Stimulated activated effector memory CD8-positive, alpha-beta T cell treated with anti-CD3 and anti-CD28 coated beads, Interleukin-12 subunit alpha, Interleukin-12 subunit beta, amount 100 ng/mL, for 72 hours (primary cell): ENCODE data around the gene CBFA2T3.

Experiments used
- ATAC-seq: fragments of 150-1000 bp; cut with Tn5 transposase; 2 replicates; pipeline ENCODE4 v1.10.0; 2021
- DNase-seq, 2 donors: peaks; one replicate each; pipeline ENCODE4 v3.0.0; 2021 to 2022; ENCODE audit warnings: low spot score in 2 of 2
- H3K27ac Mint-ChIP-seq: one replicate; pipeline ENCODE4 v1.8.0; 2022; ENCODE audit warnings: mild to moderate bottlenecking, mixed read lengths
- H3K36me3 Mint-ChIP-seq: one replicate; pipeline ENCODE4 v1.8.0; 2022; ENCODE audit warnings: mild to moderate bottlenecking, mixed read lengths
- H3K4me1 Mint-ChIP-seq: one replicate; pipeline ENCODE4 v1.8.0; 2022; ENCODE audit warnings: mixed read lengths
- H3K4me3 Mint-ChIP-seq: one replicate; pipeline ENCODE4 v1.8.0; 2022; ENCODE audit warnings: mild to moderate bottlenecking, mixed read lengths
- H3K9me3 Mint-ChIP-seq: one replicate; pipeline ENCODE4 v1.8.0; 2022; ENCODE audit warnings: mixed read lengths

CBFA2T3 gene

GRCh38 chr16:88951989-88952388 lies 25.0 kb downstream of the CBFA2T3 start:
- DNase-seq (no peak), ATAC-seq (no peak)
- H3K4me1 Mint-ChIP-seq = peaks cover 1% of the 10 kb centered on the region
- no peak overlapping the region for H3K27ac Mint-ChIP-seq
- H3K36me3 Mint-ChIP-seq = no peaks in the 10 kb centered on the region
- no peak overlapping the region for H3K4me3 Mint-ChIP-seq
- H3K9me3 Mint-ChIP-seq = no peaks in the 10 kb centered on the region

GRCh38 chr16:88951501-88951900 lies 25.5 kb downstream of the CBFA2T3 start:
- no peaks in the 10 kb centered on the region for H3K4me1 Mint-ChIP-seq
- no peak for DNase-seq
- H3K27ac Mint-ChIP-seq = peak overlapping the region; percentile 20
- H3K36me3 Mint-ChIP-seq = no peaks in the 10 kb centered on the region
- no peaks in the 10 kb centered on the region for H3K9me3 Mint-ChIP-seq
- H3K4me3 Mint-ChIP-seq = no peak overlapping the region
- no peak for ATAC-seq

- Mint-ChIP-seq H3K9me3 (no peaks in the 10 kb centered on the region), H3K36me3 (no peaks in the 10 kb centered on the region), H3K4me3 (no peak overlapping the region), H3K27ac (peak overlapping the region; percentile 29), H3K4me1 (no peaks in the 10 kb centered on the region)
- no peak for ATAC-seq
- DNase-seq = no peak
Measured at GRCh38 chr16:88948781-88949490, 28.1 kb downstream of the CBFA2T3 start.

- ATAC-seq (no peak), DNase-seq (no peak)
- no peak overlapping the region for H3K27ac Mint-ChIP-seq
- H3K9me3 Mint-ChIP-seq = no peaks in the 10 kb centered on the region
- no peaks in the 10 kb centered on the region for H3K36me3 Mint-ChIP-seq
- no peaks in the 10 kb centered on the region for H3K4me1 Mint-ChIP-seq
- H3K4me3 Mint-ChIP-seq = no peak overlapping the region
Measured at GRCh38 chr16:88945473-88945872, 31.5 kb downstream of the CBFA2T3 start.

- no peak for ATAC-seq
- H3K9me3 Mint-ChIP-seq = no peaks in the 10 kb centered on the region
- H3K4me3 Mint-ChIP-seq = no peak overlapping the region
- H3K4me1 Mint-ChIP-seq = peaks cover 9% of the 10 kb centered on the region
- H3K36me3 Mint-ChIP-seq = no peaks in the 10 kb centered on the region
- no peak overlapping the region for H3K27ac Mint-ChIP-seq
- no peak for DNase-seq
Measured at GRCh38 chr16:88943741-88944140, 33.3 kb downstream of the CBFA2T3 start.

- H3K27ac Mint-ChIP-seq = no peak overlapping the region
- ATAC-seq = no peak
- no peaks in the 10 kb centered on the region for H3K9me3 Mint-ChIP-seq
- no peak for DNase-seq
- H3K4me1 Mint-ChIP-seq = peaks cover 9% of the 10 kb centered on the region
- no peak overlapping the region for H3K4me3 Mint-ChIP-seq
- no peaks in the 10 kb centered on the region for H3K36me3 Mint-ChIP-seq
Measured at GRCh38 chr16:88943131-88943664, 33.8 kb downstream of the CBFA2T3 start.

GRCh38 chr16:88941913-88942909 lies 34.8 kb downstream of the CBFA2T3 start:
- H3K27ac Mint-ChIP-seq = no peak overlapping the region
- peak; percentile 54 to 70 for DNase-seq
- H3K36me3 Mint-ChIP-seq = no peaks in the 10 kb centered on the region
- no peaks in the 10 kb centered on the region for H3K9me3 Mint-ChIP-seq
- peak; percentile 67 for ATAC-seq
- H3K4me3 Mint-ChIP-seq = peak overlapping the region; percentile 41
- peaks cover 9% of the 10 kb centered on the region for H3K4me1 Mint-ChIP-seq

GRCh38 chr16:88940862-88941817 lies 35.9 kb downstream of the CBFA2T3 start:
- no peak overlapping the region for H3K27ac Mint-ChIP-seq
- no peaks in the 10 kb centered on the region for H3K36me3 Mint-ChIP-seq
- peaks cover 9% of the 10 kb centered on the region for H3K4me1 Mint-ChIP-seq
- peak overlapping the region; percentile 52 for H3K4me3 Mint-ChIP-seq
- ATAC-seq (peak; percentile 5), DNase-seq (no peak)
- H3K9me3 Mint-ChIP-seq = no peaks in the 10 kb centered on the region

GRCh38 chr16:88939972-88940861 lies 36.8 kb downstream of the CBFA2T3 start:
- DNase-seq (no peak), ATAC-seq (peak; percentile 35)
- no peaks in the 10 kb centered on the region for H3K36me3 Mint-ChIP-seq
- H3K4me1 Mint-ChIP-seq = peaks cover 9% of the 10 kb centered on the region
- H3K27ac Mint-ChIP-seq = no peak overlapping the region
- H3K9me3 Mint-ChIP-seq = no peaks in the 10 kb centered on the region
- peak overlapping the region; percentile 52 for H3K4me3 Mint-ChIP-seq

- Mint-ChIP-seq H3K27ac (no peak overlapping the region), H3K9me3 (no peaks in the 10 kb centered on the region), H3K36me3 (no peaks in the 10 kb centered on the region), H3K4me3 (peak overlapping the region; percentile 52), H3K4me1 (peaks cover 9% of the 10 kb centered on the region)
- no peak for DNase-seq
- no peak for ATAC-seq
Measured at GRCh38 chr16:88939245-88939971, 37.6 kb downstream of the CBFA2T3 start.

- H3K4me1 Mint-ChIP-seq = peaks cover 9% of the 10 kb centered on the region
- no peak for DNase-seq
- ATAC-seq = peak; percentile 4
- no peaks in the 10 kb centered on the region for H3K36me3 Mint-ChIP-seq
- H3K9me3 Mint-ChIP-seq = no peaks in the 10 kb centered on the region
- no peak overlapping the region for H3K27ac Mint-ChIP-seq
- H3K4me3 Mint-ChIP-seq = peak overlapping the region; percentile 52
Measured at GRCh38 chr16:88938777-88939244, 38.2 kb downstream of the CBFA2T3 start.

- Mint-ChIP-seq H3K4me3 (peak overlapping the region; percentile 52), H3K4me1 (peaks cover 9% of the 10 kb centered on the region), H3K27ac (no peak overlapping the region), H3K36me3 (no peaks in the 10 kb centered on the region), H3K9me3 (no peaks in the 10 kb centered on the region)
- DNase-seq (no peak), ATAC-seq (no peak)
Measured at GRCh38 chr16:88938119-88938776, 38.8 kb downstream of the CBFA2T3 start.

- Mint-ChIP-seq H3K36me3 (no peaks in the 10 kb centered on the region), H3K9me3 (no peaks in the 10 kb centered on the region), H3K4me3 (no peak overlapping the region), H3K4me1 (peaks cover 9% of the 10 kb centered on the region), H3K27ac (no peak overlapping the region)
- ATAC-seq (no peak), DNase-seq (no peak)
Measured at GRCh38 chr16:88937206-88937621, 39.8 kb downstream of the CBFA2T3 start.
